B cell (primary cell): ENCODE results near the gene ANKRD9. TPM values are rescaled to one million over a fixed set of nuclear protein-coding genes. Genes with fewer than 3 reads are reported as not detected.

Experiments
- ATAC-seq: fragments of 200-7000 bp; cut with Tn5 transposase; one replicate; pipeline ENCODE4 v1.10.0; 2021; ENCODE audit warnings: low read depth, mild to moderate bottlenecking, moderate number of reproducible peaks, moderate library complexity
- CTCF ChIA-PET: fragments of 350-600 bp; sonication (Branson Sonifier 250); formaldehyde crosslinking; loops from one replicate; lab custom pipeline; 2021; ENCODE audit warnings: antibody characterized with exemption, inconsistent platforms; lab: Charles Lee
- POLR2A ChIA-PET: fragments of 350-600 bp; sonication (Branson Sonifier 250); formaldehyde crosslinking; loops from one replicate; lab custom pipeline; 2021; ENCODE audit warnings: antibody characterized with exemption; lab: Charles Lee
- DNase-seq: peaks from one replicate; pipeline ENCODE4 v3.0.0; 2013
- H2AFZ ChIP-seq: 2 replicates; pipeline ENCODE4 v1.6.1; 2012; ENCODE audit warnings: mild to moderate bottlenecking, low read depth, low read length; ENCODE audit not compliant: insufficient read depth, poor library complexity, severe bottlenecking
- H3K27ac ChIP-seq, 2 donors: 1 replicate in 1 of 2; 2 replicates in 1 of 2; pipeline ENCODE4 v1.5.1; 2012 to 2013; ENCODE audit warnings: low read length in 2 of 2, mild to moderate bottlenecking in 2 of 2, moderate library complexity in 1 of 2
- H3K27me3 ChIP-seq, 4 experiments: fragments of 200-600 bp in 1 of 4; sonication (generic) in 1 of 4; replicated peaks in 1 of 4; 1 replicate in 2 of 4; 2 replicates in 2 of 4; pipeline versions ENCODE4 v1.6.1 to v1.7.0; 2013 to 2016; ENCODE audit warnings: low read length in 3 of 4, mild to moderate bottlenecking in 2 of 4, mixed read lengths in 1 of 4, moderate library complexity in 1 of 4; ENCODE audit not compliant: insufficient read depth in 4 of 4, control insufficient read depth in 3 of 4; ENCODE audit errors: control extremely low read depth in 1 of 4
- H3K36me3 ChIP-seq, 2 experiments: replicated peaks in 1 of 2; 1 replicate in 1 of 2; 2 replicates in 1 of 2; pipeline versions ENCODE4 v1.6.1 to v1.7.1; 2013; ENCODE audit warnings: low read length in 1 of 2; ENCODE audit not compliant: insufficient read depth in 2 of 2, control insufficient read depth in 1 of 2; ENCODE audit errors: control extremely low read depth in 1 of 2, extremely low read depth in 1 of 2
- H3K4me1 ChIP-seq, 2 donors: fragments of 200-600 bp in 1 of 2; sonication (generic) in 1 of 2; 1 replicate in 1 of 2; 2 replicates in 1 of 2; pipeline versions ENCODE4 v1.5.1 to v1.6.1; 2013 to 2017; ENCODE audit warnings: low read length in 2 of 2; ENCODE audit not compliant: control insufficient read depth in 2 of 2, insufficient read depth in 2 of 2
- H3K4me2 ChIP-seq: replicated peaks from 2 replicates; pipeline ENCODE3; 2012; ENCODE audit warnings: mild to moderate bottlenecking, low read depth, low read length; ENCODE audit not compliant: poor library complexity, severe bottlenecking
- H3K4me3 ChIP-seq, 5 experiments: fragments of 200-600 bp in 1 of 5; sonication (generic) in 1 of 5; 1 replicate in 3 of 5; 2 replicates in 2 of 5; pipeline versions ENCODE4 v1.5.1 to v1.7.0; 2011 to 2016; ENCODE audit warnings: low read length in 4 of 5, mild to moderate bottlenecking in 4 of 5, low read depth in 2 of 5, control low read depth in 1 of 5, moderate library complexity in 1 of 5; ENCODE audit not compliant: insufficient read depth in 1 of 5; ENCODE audit errors: control extremely low read depth in 1 of 5, extremely low read depth in 1 of 5
- H3K79me2 ChIP-seq: fragments of 200-600 bp; sonication (generic); one replicate; pipeline ENCODE4 v1.6.0; 2016; ENCODE audit warnings: low read length; ENCODE audit not compliant: control insufficient read depth, insufficient read depth
- H3K9ac ChIP-seq: fragments of 200-600 bp; sonication (generic); 2 replicates; pipeline ENCODE4 v1.6.1; 2017; ENCODE audit warnings: mild to moderate bottlenecking, low read length, moderate library complexity
- H3K9me3 ChIP-seq, 3 donors: one replicate each; pipeline versions ENCODE4 v1.6.1 to v1.7.1; 2013; ENCODE audit warnings: low read length in 2 of 3; ENCODE audit not compliant: control insufficient read depth in 2 of 3, insufficient read depth in 1 of 3; ENCODE audit errors: control extremely low read depth in 1 of 3
- H4K20me1 ChIP-seq: 2 replicates; pipeline ENCODE4 v1.6.0; 2012; ENCODE audit warnings: mild to moderate bottlenecking, low read length; ENCODE audit not compliant: insufficient read depth, control insufficient read depth, poor library complexity, severe bottlenecking
- H3K27ac Mint-ChIP-seq: one replicate; pipeline ENCODE4 v1.8.0; 2021; ENCODE audit warnings: mixed read lengths
- H3K27me3 Mint-ChIP-seq: one replicate; pipeline ENCODE4 v1.8.0; 2021; ENCODE audit warnings: mixed read lengths
- H3K4me1 Mint-ChIP-seq: one replicate; pipeline ENCODE4 v1.8.0; 2021; ENCODE audit warnings: mixed read lengths
- H3K4me3 Mint-ChIP-seq: one replicate; pipeline ENCODE4 v1.8.0; 2021; ENCODE audit warnings: mixed read lengths
- H3K9me3 Mint-ChIP-seq: one replicate; pipeline ENCODE4 v1.8.0; 2022; ENCODE audit warnings: mixed read lengths; ENCODE audit not compliant: insufficient read depth
- CTCF ChIP-seq: fragments of 200-600 bp; IDR thresholded peaks from one replicate; pipeline ENCODE4 v1.8.0; 2022; ENCODE audit warnings: antibody characterized with exemption, mild to moderate bottlenecking
- EZH2 ChIP-seq: IDR thresholded peaks from 2 replicates; pipeline ENCODE4 v1.6.1; 2012; ENCODE audit warnings: borderline replicate concordance, low read depth, mild to moderate bottlenecking, moderate library complexity, low read length; ENCODE audit not compliant: insufficient read depth, poor library complexity, severe bottlenecking
- WGBS: methylation state at CpG from one replicate; pipeline ENCODE4 v1.1.5; 2013; ENCODE audit warnings: missing lambda C conversion rate; ENCODE audit not compliant: insufficient coverage; 5-methylcytosine and 5-hydroxymethylcytosine counted together
- intact Hi-C: fragments of 100-400 bp; cut with micrococcal nuclease; formaldehyde crosslinking; loops from one replicate; pipeline ENCODE4 v1.10.0; 2022
- polyA plus RNA-seq: library from polyadenylated mRNA; depleted of rRNA; stranded (reverse); fragments of >200 nt; gene quantifications from 2 replicates; pipeline ENCODE4 v1.2.3, GENCODE V29; 2012
- total RNA-seq, 2 donors: library from RNA; stranded (reverse); fragments of 120-200 nt in 1 of 2; gene quantifications; 1 replicate in 1 of 2; 2 replicates in 1 of 2; pipeline versions ENCODE4 v1.2.3 to v1.2.4, GENCODE V29; 2013 to 2022

The ANKRD9 gene
- total and polyA plus RNA-seq, 2 donors (not counting 1 experiment from before 2014, with no cell fraction given): 1.4 to 1.5 TPM

GRCh38 chr14:102525219-102525928 is 15.8 kb upstream of the ANKRD9 start:
- H3K4me1 ChIP-seq: peaks cover 13 to 30% of the 10 kb centered on the region in 2 donors
- H3K9me3 ChIP-seq: no peaks in the 10 kb centered on the region
- H3K4me1 Mint-ChIP-seq: peaks cover 31% of the 10 kb centered on the region
- peak overlapping the region; percentile 69 for H3K9ac ChIP-seq
- no peaks in the 10 kb centered on the region for H3K79me2 ChIP-seq
- no peaks in the 10 kb centered on the region for H3K36me3 ChIP-seq
- peak overlapping the region; percentile 91 for H3K4me2 ChIP-seq
- no CpG with 5 or more reads among the region's 11 CpGs for WGBS
- ChIA-PET POLR2A (interaction anchor here (0.6 to 1.3 kb wide), 4 partner anchors 66 to 614 kb away, joined by 3 to 4 read pairs (median 3); no protein-coding TSS in a partner anchor), CTCF (interaction anchor here (0.7 to 3.1 kb wide), 19 partner anchors 8 to 243 kb away, joined by 3 to 32 read pairs (median 5); no protein-coding TSS in a partner anchor)
- ATAC-seq (peak; percentile 24), DNase-seq (peak; percentile 73)
- no peaks in the 10 kb centered on the region for H4K20me1 ChIP-seq
- H3K27ac ChIP-seq: peak overlapping the region; percentile 56 to 63
- intact Hi-C loops: loop anchor here (2.0 to 10.0 kb wide), 2 partner anchors 29 to 169 kb away; no protein-coding TSS in a partner anchor
- peak overlapping the region; percentile 79 for H2AFZ ChIP-seq
- H3K27ac Mint-ChIP-seq: peak overlapping the region; percentile 98
- H3K27me3 ChIP-seq: no peaks in the 10 kb centered on the region
- no peak for TF ChIP-seq EZH2
- peak; percentile 20 for TF ChIP-seq CTCF
- H3K27me3 Mint-ChIP-seq: no peaks in the 10 kb centered on the region
- H3K4me3 Mint-ChIP-seq: peak overlapping the region; percentile 95
- no peaks in the 10 kb centered on the region for H3K9me3 Mint-ChIP-seq
- H3K4me3 ChIP-seq: peak overlapping the region in 4 of 5 experiments; percentile 59 to 71 (median 66)
